NCI-H146 treated with DMSO at 0.1 percent for 48 hours (cell line): ENCODE data around the gene DHRS12.

Experiments used
- DNase-seq: peaks from one replicate; lab custom pipeline; 2025; ENCODE audit not compliant: unreplicated experiment; lab: John Stamatoyannopoulos, UW

The DHRS12 gene

GRCh38 chr13:51803422-51804294 is at the start of gene DHRS12:
Gene DHRS12 (minus strand): TSS chr13:51804163. CDS start chr13:51799659, 4,504 bp downstream.
- peak; percentile 61 for DNase-seq

GRCh38 chr13:51849145-51850101 is 45.5 kb upstream of the DHRS12 start:
- no peak for DNase-seq

GRCh38 chr13:51848674-51849073 is 44.7 kb upstream of the DHRS12 start:
- no peak for DNase-seq

GRCh38 chr13:51846756-51847155 is 42.8 kb upstream of the DHRS12 start:
- DNase-seq: no peak

- no peak for DNase-seq
Observed at GRCh38 chr13:51845574-51846318, 41.8 kb upstream of the DHRS12 start.

- DNase-seq: peak; percentile 39
Observed at GRCh38 chr13:51844862-51845573, 41.1 kb upstream of the DHRS12 start, which contains the start of gene TMEM272. Gene TMEM272 (minus strand): TSS chr13:51845177. CDS start chr13:51838530, 6,647 bp downstream.

GRCh38 chr13:51843529-51843928 is 39.6 kb upstream of the DHRS12 start:
- DNase-seq: peak; percentile 42

- no peak for DNase-seq
Observed at GRCh38 chr13:51841732-51842131, 37.8 kb upstream of the DHRS12 start.

GRCh38 chr13:51840917-51841316 is 37.0 kb upstream of the DHRS12 start:
- DNase-seq: no peak

GRCh38 chr13:51839711-51840540 is 36.0 kb upstream of the DHRS12 start:
- DNase-seq: no peak

- no peak for DNase-seq
Observed at GRCh38 chr13:51838240-51838846, 34.4 kb upstream of the DHRS12 start.

- DNase-seq: no peak
Observed at GRCh38 chr13:51837016-51837415, 33.1 kb upstream of the DHRS12 start.

- no peak for DNase-seq
Observed at GRCh38 chr13:51834581-51835171, 30.7 kb upstream of the DHRS12 start.

GRCh38 chr13:51833980-51834379 is 30.0 kb upstream of the DHRS12 start:
- DNase-seq: no peak

- peak; percentile 14 for DNase-seq
Observed at GRCh38 chr13:51832471-51833152, 28.6 kb upstream of the DHRS12 start.

- no peak for DNase-seq
Observed at GRCh38 chr13:51831519-51831918, 27.6 kb upstream of the DHRS12 start.

- no peak for DNase-seq
Observed at GRCh38 chr13:51829568-51829899, 25.6 kb upstream of the DHRS12 start.
